H1 (cell line): ENCODE results near the gene LFNG. TPM values are rescaled to one million over a fixed set of nuclear protein-coding genes. Genes with fewer than 3 reads are reported as not detected.

ENCODE experiments used
- POLR2AphosphoS5 ChIP-seq: IDR thresholded peaks from 2 replicates; pipeline ENCODE4 v1.6.1; 2011; ENCODE audit warnings: low read depth, low read length
- SAP30 ChIP-seq: fragments of 300-600 bp; sonication (generic); IDR thresholded peaks from 2 replicates; pipeline ENCODE4 v1.7.1; 2012; ENCODE audit warnings: low read length, moderate library complexity, mild to moderate bottlenecking, inconsistent platforms; ENCODE audit not compliant: insufficient read depth, insufficient replicate concordance
- SP4 ChIP-seq: IDR thresholded peaks from 2 replicates; pipeline ENCODE4 v1.6.1; 2012; ENCODE audit warnings: low read length, inconsistent platforms
- polyA plus RNA-seq, 7 experiments: library from polyadenylated mRNA; depleted of rRNA in 3 of 7; stranded (reverse) in 5 of 7; unstranded in 2 of 7; fragments of >200 nt in 5 of 7; fragments of 200-250 nt in 2 of 7; gene quantifications; 1 replicate in 5 of 7; 2 replicates in 1 of 7; 4 replicates in 1 of 7; pipeline versions ENCODE4 v1.2.1 to v1.2.3, GENCODE V29; 2011 to 2013; ENCODE audit warnings: missing spikeins in 2 of 7, mixed read lengths in 2 of 7
- total RNA-seq: library from RNA; stranded (reverse); fragmentation: NEBNext Ultra II Directional; extraction: Animal tissue kit (Norgen Biotek cat#: 25700); gene quantifications from 2 replicates; pipeline ENCODE4 v1.2.1, GENCODE V29; 2021

The LFNG gene
- total and polyA plus RNA-seq, 2 of the 8 experiments (the other 6 are each of a cell fraction or from before 2014, with no cell fraction given) = 31.6 to 35.6 TPM

GRCh38 chr7:2558629-2559282, 39.2 kb downstream of the LFNG start, which contains the start of gene IQCE (continued):
- no peak for TF ChIP-seq POLR2AphosphoS5
- no peak for TF ChIP-seq SAP30
- TF ChIP-seq SP4 = no peak; the same call in 1 of the 2 replicates
